GM10248 (cell line): ENCODE measurements around the gene CYP19A1.

Experiments used
- CTCF ChIA-PET: fragments of 300-600 bp; sonication (Branson Sonifier 250); formaldehyde crosslinking; extraction: SDS; loops from one replicate; lab custom pipeline; 2021; ENCODE audit warnings: antibody characterized with exemption; lab: Yijun Ruan, JAX
- POLR2A ChIA-PET: fragments of 350-650 bp; sonication (Branson Sonifier 250); formaldehyde crosslinking; extraction: SDS; loops from one replicate; lab custom pipeline; 2020; ENCODE audit warnings: antibody characterized with exemption; lab: Yijun Ruan, JAX
- DNase-seq: peaks from one replicate; pipeline ENCODE4 v3.0.0; 2012; ENCODE audit errors: extremely low spot score
- TF ChIP-seq, protein P1 (sequence below): IDR thresholded peaks from 2 replicates; pipeline ENCODE4 v1.5.1; 2012; ENCODE audit warnings: mild to moderate bottlenecking, low read depth; ENCODE audit errors: extremely low read depth, missing control alignments, control extremely low read depth

Gene CYP19A1

DNA sequence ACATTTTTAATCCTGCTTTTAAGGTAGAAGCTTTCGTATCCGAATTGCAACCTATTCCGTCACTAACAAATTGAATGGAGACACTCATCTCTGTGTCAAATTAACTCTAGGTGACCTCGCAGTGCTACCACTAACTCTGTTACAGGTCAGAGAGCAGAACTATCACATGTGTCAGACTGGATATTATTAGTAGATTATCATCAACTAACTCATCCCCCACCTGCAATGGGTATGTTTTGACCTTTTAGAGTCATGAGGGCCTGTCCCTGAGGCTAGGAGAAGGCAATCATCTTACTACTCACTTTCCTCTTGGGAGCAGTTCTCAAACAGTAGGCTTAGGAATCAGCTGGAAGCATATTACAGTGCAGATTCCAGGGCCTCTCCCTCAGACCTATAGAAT is 5.1 kb upstream of the CYP19A1 start:
- DNase-seq = no peak
- POLR2A ChIA-PET = no interaction called here
- TF ChIP-seq, protein P1, sequence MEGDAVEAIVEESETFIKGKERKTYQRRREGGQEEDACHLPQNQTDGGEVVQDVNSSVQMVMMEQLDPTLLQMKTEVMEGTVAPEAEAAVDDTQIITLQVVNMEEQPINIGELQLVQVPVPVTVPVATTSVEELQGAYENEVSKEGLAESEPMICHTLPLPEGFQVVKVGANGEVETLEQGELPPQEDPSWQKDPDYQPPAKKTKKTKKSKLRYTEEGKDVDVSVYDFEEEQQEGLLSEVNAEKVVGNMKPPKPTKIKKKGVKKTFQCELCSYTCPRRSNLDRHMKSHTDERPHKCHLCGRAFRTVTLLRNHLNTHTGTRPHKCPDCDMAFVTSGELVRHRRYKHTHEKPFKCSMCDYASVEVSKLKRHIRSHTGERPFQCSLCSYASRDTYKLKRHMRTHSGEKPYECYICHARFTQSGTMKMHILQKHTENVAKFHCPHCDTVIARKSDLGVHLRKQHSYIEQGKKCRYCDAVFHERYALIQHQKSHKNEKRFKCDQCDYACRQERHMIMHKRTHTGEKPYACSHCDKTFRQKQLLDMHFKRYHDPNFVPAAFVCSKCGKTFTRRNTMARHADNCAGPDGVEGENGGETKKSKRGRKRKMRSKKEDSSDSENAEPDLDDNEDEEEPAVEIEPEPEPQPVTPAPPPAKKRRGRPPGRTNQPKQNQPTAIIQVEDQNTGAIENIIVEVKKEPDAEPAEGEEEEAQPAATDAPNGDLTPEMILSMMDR = no peak
- CTCF ChIA-PET = interaction anchor here (1.0 to 1.9 kb wide), 2 partner anchors 10 to 22 kb away, joined by 3 to 4 read pairs; no protein-coding TSS in a partner anchor

DNA sequence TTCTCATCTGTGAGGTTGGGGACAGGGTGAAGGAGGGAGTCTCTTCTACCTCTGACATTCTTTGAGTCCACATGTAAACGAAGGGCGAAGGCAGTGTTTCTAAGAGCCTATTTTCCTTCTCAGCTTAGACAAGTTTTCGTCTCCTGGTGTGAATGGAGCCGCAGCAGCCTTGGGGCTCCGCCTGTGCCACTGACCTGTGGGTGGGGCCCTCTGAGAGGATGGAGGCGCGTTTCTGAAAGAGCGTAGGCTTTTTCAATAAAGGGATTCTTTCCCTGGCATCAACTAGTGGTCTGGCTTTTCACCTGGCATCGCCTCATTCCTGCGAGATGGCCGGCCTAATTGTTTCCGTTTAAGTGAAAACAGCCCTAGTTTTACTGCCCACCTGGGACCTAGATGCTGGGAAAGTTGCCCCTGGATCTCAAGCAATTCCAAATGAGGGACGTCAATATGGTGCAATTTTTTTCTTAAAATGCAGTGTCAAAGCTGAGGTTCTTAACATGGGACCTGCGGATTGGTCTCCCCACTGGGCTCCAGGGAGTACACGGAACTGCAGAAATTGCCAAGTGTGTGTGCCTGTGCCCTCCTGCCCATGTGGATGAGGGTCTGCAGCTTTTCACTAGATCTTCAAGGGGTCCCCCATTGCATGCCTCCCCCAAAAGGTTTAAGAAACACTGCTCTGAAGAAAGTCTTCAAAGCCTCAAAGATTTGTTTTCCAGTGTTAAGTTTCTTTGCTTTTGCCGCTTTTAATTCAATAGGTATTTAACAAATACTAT is 4.0 kb upstream of the CYP19A1 start:
- POLR2A ChIA-PET = no interaction called here
- DNase-seq = no peak
- CTCF ChIA-PET = interaction anchor here (0.9 kb wide), 1 partner anchor 60 kb away, joined by 4 read pairs; no protein-coding TSS in a partner anchor
- TF ChIP-seq, protein P1 = no peak

DNA sequence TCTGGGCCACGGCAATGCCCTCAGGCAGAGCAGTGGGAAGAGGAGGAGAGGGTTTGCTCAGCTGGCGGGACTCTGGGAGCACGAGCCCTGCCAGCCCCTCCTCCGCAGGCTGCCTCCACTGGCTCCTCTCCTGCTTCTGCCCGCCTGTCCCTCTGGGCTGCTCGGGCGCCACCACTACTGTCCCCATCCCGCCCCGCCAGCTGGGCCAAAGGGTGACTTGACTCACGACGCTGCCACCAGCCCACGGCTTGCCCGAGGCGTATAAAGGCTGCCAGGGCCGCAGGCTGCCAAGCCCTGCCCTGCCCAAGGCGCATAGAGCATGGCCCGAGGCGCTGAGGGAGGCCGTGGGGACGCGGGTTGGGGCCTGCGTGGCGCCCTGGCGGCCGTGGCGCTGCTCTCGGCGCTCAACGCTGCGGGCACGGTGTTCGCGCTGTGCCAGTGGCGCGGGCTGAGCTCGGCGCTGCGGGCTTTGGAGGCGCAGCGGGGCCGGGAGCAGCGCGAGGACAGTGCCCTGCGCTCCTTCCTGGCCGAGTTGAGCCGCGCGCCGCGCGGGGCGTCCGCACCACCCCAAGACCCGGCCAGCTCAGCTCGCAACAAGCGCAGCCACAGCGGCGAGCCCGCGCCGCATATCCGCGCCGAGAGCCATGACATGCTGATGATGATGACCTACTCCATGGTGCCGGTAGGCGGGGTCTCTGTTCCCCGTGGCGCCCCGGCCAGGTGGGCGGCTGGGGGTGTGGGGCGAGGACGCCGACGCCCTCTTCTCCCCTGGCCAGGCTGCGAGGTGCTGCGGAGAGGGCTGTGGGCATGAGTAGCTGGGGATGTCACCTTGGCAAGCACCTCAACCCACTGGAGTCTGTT is 3.2 kb upstream of the CYP19A1 start, which contains the start of gene GLDN:
GLDN (plus strand) TSS at position 290 of the 861 bp plus-strand sequence; CDS start at position 320, 30 bp downstream.
- TF ChIP-seq, protein P1 = no peak
- ChIA-PET POLR2A (no interaction called here), CTCF (interaction anchor here (0.8 to 0.9 kb wide), 2 partner anchors 39 to 60 kb away, joined by 3 to 4 read pairs; no protein-coding TSS in a partner anchor)
- no peak for DNase-seq

DNA sequence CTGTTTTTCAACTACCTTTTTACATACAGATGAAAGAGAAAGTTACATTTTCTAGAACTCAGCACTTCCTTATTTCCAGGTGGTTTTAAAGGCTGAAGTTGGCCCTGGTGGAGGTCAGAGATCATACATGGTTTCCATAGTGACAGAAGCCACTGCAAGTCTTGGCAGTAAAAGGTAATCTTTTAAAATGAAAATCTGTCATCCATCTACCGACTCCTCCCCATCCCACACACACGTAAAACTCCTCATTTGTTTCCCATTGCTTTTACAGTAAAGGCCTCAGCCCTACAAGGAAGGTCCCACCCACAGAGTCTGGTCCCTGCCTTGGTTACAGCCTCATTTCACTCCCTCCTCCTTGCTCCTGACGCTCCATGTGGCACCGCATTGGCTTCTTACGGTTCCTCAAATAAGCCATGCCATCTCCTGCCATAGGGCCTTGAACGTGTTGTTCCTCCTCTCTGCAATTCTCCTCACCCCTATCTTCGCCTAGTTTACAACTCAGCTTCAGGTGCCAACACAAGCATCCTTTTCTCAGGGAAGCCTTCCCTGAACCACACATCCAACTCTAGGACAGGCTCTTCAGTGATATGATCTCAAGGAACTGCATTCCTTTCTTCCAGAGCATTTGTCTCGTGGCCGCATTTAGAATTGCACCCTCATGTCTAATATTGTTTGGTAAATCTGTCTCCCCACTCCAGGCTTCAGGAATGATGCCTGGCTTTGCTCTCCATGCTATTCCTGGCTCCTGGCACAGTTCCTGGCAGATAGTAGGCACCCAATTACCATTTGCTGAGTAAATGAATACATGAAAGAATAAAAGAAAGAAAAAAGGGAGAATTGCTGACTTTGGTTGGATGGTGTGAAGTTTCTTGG is 2.6 kb downstream of the CYP19A1 start:
- ChIA-PET CTCF (no interaction called here), POLR2A (no interaction called here)
- DNase-seq = peak; percentile 55
- TF ChIP-seq, protein P1 = no peak

DNA sequence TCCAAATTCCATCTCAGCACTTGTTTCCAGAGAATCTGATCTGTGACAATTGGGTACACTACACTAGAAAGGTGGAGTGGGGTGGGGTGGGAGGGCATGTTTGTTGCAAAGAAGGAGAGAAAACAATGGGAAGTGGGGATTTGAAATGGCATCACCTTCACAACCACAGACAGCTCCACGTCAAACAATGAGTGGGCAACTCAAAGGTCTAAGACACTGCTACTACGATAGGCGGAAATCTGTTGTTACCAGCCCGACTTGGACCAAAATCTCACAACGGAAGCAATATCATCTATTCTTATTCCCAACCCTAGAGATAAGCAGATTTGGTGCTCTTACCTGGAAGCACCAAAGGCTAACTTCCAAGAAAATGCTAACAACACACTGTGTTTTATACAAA is 3.3 kb downstream of the CYP19A1 start:
- DNase-seq = no peak
- ChIA-PET CTCF (no interaction called here), POLR2A (no interaction called here)
- TF ChIP-seq, protein P1 = no peak
